Measurements from ENCODE around the gene ARL8A.
"Not testable (repeated sequence)": the region's sequence is repeated elsewhere in the genome, so short reads cannot be mapped to it uniquely, and the experiment has no call there.

The ARL8A gene

DNA sequence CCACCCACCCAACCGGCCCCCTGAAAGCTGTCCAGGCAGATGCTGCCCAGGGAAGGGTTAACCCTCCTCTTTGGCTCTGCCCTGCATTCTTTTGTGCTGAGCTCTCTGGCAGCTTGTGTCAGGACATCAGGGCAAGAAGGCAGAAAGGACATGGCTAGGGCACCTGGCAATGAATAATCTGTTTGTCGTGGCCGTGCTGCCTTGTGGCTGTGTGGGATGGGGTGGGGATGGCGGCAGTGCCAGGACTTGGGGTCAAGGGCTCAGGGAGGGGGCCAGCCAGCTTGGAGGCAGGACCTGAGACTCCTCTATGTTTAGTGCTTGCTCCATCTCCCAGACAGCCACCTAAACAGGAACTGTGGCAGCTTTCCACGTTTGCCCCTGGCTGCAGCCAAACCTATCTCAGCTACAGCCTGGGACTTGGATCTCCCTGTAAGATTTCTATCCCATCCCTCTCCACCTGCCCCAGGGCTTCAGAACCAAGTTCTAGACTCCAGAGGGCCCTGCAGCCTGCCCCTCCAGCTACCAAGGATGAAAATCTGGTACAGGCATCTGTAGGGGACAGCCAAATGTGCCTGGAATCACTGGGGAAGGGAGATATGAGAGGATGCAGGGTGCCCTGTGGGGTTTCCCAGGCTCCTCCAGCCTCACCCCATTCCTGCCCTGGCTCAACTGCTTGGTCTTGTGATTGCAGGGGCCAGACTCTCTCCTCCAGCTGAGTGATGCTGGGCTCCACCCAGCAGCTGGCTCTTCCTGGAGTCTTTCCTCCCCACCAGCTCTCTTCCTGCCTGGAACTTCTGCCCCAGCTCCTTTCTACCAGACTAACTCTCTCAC lies 31.5 kb downstream of the ARL8A start:
- DNase-seq (ENCODE audit: low spot score): no peak

DNA sequence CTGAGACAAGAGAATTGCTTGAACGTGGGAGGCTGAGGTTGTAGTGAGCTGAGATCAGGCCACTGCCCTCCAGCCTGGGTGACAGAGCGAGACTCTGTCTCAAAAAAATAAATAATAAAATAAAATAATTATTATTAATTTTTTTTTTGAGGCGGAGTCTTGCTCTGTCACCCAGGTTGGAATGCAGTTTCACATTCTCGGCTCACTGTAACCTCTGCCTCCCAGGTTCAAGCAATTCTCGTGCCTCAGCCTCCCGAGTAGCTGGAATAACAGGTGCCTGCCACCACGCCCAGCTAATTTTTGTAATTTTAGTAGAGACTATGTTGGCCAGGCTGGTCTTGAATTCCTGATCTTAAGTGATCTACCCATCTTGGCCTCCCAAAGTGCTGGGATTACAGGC lies 32.9 kb downstream of the ARL8A start:
- not testable (repeated sequence) for DNase-seq (ENCODE audit: low spot score)

DNA sequence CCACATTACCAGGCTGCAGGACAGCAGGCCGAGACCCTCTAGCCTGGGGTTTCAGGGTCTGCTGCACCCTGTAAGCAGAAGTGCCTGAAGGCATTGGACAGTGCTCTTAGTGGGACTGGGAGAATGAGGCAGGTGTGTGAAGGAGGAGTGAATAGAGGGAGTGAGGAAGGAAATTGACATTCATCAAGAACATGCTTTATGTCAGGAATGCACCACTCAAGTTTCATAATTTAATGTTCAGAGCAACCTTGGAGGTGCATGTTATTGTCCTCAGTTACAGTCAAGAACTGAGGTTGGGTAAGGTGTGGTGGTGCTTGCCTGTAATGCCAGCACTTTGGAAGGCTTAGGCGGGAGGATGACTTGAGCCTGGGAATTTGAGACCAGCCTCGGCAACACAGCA lies 33.6 kb downstream of the ARL8A start:
- no peak for DNase-seq (ENCODE audit: low spot score)

DNA sequence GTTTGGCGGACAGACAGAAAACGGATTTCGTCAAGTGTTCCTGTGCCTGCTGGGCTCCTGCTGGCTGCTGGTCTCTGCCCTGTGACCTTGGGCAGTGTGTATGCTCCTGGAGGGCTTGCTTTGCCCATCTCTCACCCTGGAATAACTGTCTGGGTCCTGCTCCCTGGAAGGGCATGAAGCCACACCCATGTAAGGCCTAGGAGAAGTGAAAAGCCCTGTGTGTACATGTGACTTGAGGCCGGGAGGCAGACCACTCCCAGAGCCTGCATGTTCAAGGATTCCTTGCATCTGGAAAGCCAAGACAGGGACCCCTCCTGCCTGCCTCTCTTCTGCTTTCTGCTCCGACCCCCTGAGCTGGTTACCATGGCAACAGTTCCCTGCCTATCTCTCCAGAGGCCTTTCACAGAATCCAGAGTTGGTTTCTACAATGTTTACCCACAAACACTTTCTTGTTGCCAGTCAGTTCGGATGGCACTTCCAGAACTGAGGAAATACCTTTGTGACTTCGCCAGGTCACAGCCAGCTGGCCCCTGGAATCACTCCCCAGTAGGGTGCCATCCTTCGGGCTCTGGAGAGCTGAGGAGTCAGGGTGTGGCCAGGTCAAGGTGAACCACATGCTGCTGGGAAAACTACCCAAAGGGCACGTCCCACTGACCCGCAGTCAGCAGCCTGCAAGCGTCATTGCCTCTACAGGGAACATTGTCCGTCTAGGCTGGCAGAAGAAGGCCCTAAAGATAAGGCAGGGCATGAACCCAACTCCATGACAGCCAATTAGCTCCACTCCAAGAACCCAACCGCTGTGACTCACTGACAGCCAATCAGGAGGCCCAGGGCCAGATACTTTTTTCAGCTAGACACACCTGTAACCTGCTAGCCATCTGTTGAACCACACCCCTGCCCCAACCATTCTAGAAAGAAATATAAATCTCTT lies 36.5 kb downstream of the ARL8A start:
- no peak for DNase-seq (ENCODE audit: low spot score)

DNA sequence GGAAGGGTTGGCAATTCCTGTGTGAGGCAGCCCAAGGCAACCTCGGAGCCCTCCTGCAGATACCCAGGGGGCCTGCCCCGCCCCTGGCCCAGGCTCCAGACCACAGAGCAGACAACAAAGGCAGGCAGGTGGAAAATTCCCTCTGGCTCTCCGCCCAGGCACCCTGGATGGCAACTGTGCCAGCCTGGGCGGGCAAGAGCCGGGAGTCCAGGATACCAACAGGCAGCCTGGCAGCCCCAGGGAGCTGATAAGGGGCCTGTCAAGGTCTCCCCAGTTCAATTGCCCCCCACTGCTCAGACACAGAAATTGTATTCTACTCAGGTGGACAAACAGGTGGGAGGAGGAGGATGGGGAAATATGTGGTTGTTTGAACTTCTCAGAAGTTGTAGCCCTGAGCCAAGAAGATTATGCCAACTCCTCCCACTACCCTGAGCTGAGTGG lies 37.2 kb downstream of the ARL8A start:
- DNase-seq (ENCODE audit: low spot score): no peak

DNA sequence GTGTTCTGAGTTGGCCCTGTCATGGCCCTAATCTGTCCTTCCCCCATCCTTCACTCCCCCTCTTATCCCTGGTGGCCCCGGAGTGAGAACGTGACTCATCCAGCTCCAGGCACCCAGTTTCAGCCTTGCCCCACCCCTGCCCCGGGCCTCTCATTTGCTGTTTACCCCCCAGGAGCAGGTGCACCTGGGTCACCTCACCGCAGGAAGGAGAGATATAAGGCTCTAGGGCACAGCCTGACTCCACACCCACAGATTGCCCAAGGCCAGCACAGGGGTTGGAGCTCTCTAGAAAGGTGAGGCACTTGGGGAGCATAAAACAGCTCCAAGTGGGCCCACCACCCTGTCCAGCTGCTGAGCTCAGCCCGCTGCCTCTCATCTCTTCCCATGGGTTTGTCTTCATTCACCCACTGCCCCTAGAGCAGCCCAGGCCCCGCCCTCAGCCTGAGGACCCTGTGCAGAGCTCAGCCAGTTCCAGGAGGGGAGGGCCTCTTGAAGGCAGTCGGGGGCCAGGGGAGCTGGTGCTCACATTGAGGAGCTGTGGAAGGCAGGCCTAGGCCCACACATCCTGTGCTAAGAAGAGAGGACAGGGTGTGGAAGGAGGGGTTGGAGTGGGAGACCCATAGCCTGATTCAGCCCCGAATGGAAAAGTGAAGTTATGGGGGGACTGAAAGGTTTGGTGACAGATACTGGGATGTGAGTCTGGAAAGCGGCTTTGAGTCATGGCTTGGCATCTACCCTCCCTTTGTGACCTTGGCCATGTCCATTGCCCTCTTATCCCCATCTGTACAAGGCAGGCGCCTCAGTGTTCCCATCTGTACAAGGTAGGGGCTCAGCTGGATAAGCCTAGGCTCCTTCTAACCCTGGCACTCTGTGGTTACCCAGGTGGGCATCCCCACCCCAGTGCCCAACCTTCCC lies 37.9 kb downstream of the ARL8A start:
- no peak for DNase-seq (ENCODE audit: low spot score)

DNA sequence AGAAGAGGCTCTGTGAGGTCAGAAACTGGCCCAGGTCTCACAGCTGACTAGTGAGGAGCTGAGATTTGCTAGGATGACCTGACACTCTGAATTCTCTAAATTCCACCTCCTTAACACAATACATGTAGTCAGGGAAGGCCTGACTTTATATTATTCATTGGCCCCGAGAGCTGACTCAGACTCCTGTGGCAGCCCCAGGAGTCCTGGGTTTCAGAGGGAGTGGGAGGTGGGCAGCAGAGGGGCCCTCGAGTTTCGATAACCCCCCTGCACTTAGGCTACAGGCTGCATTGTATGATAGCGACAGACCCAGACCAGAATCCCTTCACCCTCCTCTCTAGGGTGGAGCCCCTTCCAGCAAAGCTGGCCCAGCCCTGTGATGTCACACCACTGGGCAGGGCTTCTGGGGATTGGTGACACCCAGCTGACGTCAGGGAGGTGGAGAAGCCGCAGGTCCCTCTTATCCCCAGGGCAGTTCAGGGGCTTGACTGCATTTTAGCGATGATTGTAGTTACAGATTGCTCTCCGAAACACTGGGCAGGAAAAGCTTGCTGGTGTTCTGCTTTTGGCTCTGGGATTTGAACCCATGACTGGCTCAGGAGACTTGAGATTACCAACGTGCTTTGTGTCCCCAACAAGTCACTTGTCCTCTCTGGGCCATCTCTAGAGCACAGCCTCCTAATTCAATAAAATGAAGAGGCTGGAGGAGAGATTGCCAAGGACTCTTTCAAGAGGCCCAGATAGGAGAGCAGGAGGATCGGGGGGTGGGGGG lies 38.8 kb downstream of the ARL8A start:
- DNase-seq (ENCODE audit: low spot score): no peak

DNA sequence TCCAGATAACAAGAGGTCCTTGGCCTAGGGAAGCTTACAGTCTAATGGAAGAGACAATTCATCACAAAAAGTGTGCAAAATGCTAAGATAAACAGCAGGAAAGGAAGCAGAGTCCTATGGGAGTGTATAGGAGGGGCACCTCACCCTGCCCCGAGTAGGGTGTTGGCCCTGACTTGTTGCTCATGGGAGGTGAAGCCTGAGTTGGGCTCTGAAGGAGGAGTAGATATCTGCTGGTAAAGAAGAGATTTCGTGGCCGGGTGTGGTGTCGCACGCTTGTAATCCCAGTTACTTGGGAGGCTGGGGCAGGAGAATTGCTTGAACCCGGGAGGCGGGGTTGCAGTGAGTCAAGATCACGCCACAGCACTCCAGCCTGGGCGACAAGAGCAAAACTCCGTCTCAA lies 40.5 kb downstream of the ARL8A start:
- DNase-seq (ENCODE audit: low spot score): no peak

DNA sequence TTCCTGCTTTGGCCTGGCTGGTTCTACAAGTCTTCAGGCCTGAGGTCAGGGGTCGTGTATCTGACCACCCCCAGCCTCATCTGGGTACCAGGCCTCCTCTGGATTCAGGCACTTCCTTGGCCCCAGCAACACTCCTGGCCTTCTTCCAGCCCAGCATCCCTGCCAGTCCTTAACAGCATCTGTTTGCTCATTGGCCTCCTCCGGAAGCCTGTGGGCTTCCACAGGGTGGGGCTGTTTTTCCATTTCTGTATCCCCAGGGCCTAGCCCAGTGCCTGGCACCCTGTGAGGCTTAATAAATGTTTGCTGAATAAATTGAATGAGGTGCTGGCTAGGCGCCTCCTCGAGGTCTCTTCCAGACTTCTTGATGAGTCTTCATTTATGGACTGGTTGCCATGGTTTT lies 43.4 kb downstream of the ARL8A start:
- no peak for DNase-seq (ENCODE audit: low spot score)

DNA sequence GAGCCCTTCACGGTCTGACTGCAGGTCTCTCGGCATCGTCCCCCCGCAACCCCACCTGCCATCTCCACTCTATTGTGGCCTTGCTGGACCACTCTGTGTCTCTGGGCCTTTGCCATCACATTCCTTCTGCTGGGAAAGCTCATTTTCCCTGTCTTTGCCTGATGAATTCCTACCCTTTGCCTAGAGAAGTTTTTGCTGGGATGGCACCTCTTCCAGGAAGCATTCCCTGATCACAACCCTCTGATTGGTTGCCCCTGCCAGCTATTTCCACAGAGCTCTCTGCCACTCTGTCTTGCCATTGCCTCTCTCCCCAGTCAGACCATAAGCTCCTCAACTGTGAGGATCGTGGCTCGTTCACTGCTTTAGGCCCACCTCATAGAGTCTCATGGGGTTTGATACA lies 50.7 kb downstream of the ARL8A start:
- DNase-seq (ENCODE audit: low spot score): no peak

DNA sequence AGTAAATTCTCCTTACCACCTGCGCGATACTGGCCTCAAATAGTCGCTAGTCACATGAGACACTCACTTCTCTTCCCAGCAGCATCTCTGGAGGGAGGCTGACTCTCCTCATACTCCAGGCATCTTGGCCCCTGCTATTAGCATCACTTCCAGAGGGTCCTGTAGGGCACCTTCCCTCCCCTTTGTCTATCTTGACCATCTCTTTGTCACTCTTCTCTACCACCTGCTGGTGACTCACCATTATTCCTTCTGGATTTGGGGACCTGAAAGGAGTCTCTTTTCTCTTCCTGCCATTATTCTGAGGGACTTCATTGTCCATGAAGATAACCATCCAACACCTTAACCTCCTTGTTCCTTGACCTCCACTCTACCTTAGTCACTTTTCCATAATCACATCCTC lies 53.5 kb downstream of the ARL8A start:
- DNase-seq (ENCODE audit: low spot score): no peak

DNA sequence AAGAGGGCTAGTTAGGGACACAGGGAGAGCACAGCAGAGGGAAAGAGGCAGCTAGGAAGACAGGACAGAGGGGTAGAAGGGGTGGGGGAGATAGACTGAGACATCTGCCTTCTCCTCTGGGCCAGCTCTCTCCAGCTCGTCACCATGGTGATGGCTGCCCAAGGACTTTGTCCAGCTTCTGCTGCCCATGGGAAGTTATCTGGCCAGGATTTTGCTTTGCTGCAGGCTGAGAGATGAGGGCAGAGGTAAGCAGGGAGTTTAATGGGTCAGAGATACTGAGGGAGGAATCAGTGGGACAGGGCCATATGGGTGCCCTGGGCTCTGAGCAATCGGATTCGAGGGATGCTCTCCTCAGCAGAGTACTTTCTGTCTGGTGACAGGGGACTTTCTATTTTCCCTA lies 56.3 kb downstream of the ARL8A start:
- DNase-seq (ENCODE audit: low spot score): no peak

DNA sequence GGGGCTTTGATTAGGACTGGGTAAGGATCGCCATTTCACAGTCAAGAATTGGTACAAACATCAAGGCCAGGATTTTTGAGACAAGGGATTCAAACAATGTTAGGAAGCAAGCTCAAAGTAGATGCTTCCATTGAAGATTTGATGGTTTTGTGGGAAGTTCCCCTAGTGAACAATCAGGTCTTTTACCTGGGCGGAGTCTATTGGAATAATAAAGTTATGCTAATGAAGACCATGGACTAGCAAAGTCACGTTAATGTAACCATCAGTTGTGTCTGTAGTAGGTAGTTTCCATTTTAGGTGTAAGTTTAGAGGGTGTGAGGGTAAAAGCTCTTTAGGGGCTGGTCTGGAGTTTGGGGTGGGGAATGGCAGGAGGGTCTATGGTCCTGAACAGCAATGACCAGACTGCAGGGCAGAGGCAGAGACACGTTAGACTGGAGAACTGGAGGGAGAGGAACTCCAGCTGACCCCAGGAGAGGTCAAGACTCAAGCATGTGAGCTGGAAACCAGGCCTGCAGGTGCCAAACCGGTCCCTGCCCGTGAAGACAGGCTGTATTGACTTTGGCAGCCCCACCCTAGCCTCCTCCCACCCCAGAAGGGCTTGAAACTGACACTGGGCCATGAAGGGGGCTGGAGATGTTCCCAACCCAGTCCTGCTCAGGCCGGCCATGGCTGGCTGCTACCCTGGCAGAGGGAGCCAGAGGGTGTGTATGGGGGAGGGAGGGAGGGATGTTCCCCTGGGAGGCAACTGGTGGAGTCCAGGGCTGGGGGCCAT lies 57.8 kb downstream of the ARL8A start:
- DNase-seq (ENCODE audit: low spot score): no peak

DNA sequence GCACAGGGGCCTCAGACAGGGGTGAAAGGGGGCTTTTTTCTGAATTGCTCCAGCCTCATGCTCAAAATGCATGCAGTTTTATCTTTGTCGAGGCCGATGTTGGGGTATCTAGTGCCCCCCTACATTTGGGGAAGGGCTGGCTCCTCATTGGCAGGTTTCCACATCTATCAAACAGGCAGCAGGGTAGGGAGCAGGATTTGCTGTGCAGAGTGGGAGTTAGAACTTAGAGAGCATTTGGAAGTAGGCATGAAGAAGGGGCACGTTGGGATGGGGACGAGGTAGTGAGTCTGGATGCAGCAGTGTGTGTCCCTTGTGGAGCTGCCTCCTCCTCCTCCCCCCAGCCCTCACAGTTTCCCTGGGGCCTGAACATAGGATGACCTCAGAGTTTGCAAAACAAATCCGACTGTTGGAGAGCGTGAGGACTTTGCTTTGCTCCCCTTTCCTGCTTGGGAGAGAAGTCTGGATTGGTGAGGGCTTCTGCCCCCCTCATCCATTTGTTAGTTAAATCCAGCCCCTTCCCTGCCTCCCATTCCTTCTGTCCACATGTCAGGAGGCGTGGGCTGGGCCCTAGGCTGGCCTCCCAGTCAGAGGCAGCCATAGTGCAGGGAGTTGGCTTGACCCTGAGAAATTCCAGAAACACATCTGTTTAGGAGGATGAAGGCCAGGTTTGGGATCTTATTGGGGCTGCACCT lies 58.7 kb downstream of the ARL8A start:
- DNase-seq (ENCODE audit: low spot score): no peak

DNA sequence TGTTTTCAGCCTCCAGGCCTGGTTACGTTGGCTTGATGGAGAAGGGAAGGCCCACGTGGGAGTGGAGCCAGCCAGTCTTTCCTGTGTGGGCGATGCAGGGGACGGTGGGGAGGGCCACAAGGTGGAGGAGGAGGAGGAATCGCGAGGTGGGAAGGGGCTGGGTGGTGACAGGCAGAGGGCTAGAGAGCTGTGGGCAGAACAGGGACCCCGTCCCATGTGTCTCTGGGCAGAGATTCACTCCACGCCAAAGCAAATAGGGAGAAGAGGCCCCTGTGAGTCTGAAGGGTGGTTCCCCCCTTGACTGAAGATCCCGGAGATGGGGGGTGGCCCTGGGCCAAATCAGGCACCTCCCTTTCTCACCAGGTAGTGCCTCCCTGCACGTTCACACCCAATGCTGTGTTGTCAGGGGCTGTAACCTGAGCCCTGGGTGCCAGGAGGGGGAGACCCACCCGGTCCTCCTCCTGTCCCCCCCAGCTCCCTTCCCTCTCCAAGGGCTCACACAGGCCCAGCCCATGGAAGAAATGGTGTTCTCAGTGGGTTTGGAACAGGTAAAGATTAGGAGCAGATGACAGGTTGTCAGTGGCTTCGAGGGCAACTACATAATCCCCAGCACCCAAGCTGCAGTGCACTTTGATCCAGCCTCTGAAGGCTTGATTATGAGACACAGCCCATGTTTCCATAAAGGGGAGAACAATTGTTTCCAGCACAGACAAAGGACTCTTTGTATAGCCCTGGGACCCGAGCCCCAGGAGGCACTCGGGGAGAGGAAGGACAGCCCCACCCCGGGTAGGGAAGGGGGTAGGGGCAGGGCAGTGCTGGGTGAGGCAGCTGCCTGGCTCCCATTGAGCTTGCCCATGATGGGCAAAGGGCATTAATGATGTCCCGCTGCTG lies 59.5 kb downstream of the ARL8A start:
- no peak for DNase-seq (ENCODE audit: low spot score)
